Kidney epithelial cell (primary cell): ENCODE results near the gene SCAANT1. TPM values are rescaled to one million over a fixed set of nuclear protein-coding genes. Genes with fewer than 3 reads are reported as not detected.

Experiments used
- DNase-seq: peaks from one replicate; pipeline ENCODE4 v3.0.0-alpha.2; 2010; ENCODE audit warnings: low read depth
- H3K27me3 ChIP-seq: 2 replicates; pipeline ENCODE4 v1.6.0; 2011; ENCODE audit warnings: low read length; ENCODE audit not compliant: control insufficient read depth, insufficient read depth
- H3K36me3 ChIP-seq: 2 replicates; pipeline ENCODE4 v1.5.1; 2011; ENCODE audit warnings: low read length; ENCODE audit not compliant: control insufficient read depth, insufficient read depth
- H3K4me3 ChIP-seq: 2 replicates; pipeline ENCODE4 v1.5.1; 2011; ENCODE audit warnings: low read depth, mild to moderate bottlenecking, control low read depth, low read length
- total RNA-seq: library from RNA; depleted of rRNA; stranded (reverse); fragments of >200 nt; gene quantifications from 2 replicates; pipeline ENCODE4 v1.2.3, GENCODE V29; 2015
- TF ChIP-seq, protein P1 (sequence below): IDR thresholded peaks from 2 replicates; pipeline ENCODE4 v1.5.1; 2011; ENCODE audit warnings: mild to moderate bottlenecking, moderate library complexity, low read length, control low read depth, inconsistent platforms; ENCODE audit not compliant: insufficient read depth, poor library complexity, severe bottlenecking

The SCAANT1 gene
- total RNA-seq, 1 donor from 2014 or later = not detected

DNA sequence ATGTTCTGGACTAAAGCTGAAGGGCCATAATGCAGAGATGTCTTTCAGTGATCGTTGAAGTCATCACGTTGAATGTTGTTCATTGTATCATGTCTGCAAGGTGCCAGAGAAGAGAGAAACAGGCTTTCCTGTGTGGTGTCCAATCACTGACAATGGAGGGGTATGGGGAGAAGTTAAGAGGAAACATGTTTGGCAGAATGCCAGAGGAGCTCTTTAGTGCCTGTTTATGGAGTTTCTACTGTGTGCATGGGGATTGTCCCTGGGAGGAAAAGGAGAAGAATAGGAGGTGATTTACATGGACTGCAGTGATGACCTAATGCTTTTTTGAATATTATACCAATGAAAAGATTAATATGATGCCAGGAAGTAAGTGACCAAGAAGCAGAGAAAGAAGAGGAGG is 11.7 kb downstream of the SCAANT1 start:
- Histone ChIP-seq H3K27me3 (no peaks in the 10 kb centered on the region), H3K4me3 (no peak overlapping the region), H3K36me3 (no peaks in the 10 kb centered on the region)
- DNase-seq = no peak
- TF ChIP-seq, protein P1, sequence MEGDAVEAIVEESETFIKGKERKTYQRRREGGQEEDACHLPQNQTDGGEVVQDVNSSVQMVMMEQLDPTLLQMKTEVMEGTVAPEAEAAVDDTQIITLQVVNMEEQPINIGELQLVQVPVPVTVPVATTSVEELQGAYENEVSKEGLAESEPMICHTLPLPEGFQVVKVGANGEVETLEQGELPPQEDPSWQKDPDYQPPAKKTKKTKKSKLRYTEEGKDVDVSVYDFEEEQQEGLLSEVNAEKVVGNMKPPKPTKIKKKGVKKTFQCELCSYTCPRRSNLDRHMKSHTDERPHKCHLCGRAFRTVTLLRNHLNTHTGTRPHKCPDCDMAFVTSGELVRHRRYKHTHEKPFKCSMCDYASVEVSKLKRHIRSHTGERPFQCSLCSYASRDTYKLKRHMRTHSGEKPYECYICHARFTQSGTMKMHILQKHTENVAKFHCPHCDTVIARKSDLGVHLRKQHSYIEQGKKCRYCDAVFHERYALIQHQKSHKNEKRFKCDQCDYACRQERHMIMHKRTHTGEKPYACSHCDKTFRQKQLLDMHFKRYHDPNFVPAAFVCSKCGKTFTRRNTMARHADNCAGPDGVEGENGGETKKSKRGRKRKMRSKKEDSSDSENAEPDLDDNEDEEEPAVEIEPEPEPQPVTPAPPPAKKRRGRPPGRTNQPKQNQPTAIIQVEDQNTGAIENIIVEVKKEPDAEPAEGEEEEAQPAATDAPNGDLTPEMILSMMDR = no peak

DNA sequence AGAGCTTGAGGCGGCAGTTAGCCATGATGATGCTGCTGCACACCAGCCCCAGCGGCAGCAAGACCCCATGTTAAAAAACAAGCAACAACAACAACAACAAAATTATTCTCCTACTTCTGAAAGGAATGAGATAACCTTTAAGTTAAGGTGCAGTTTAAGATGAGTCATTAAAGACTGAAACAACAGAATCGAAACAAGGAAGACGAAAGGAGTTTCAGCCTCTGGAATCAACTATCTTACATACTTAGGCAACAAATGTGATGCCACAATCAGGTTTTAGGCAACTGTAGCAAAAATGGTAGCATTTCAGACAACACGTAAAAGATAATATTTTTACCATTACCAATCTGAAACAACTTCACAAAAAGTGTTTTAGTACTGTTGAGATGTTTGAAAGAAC is 12.2 kb downstream of the SCAANT1 start:
- no peaks in the 10 kb centered on the region for H3K36me3 ChIP-seq
- TF ChIP-seq, protein P1 = no peak

DNA sequence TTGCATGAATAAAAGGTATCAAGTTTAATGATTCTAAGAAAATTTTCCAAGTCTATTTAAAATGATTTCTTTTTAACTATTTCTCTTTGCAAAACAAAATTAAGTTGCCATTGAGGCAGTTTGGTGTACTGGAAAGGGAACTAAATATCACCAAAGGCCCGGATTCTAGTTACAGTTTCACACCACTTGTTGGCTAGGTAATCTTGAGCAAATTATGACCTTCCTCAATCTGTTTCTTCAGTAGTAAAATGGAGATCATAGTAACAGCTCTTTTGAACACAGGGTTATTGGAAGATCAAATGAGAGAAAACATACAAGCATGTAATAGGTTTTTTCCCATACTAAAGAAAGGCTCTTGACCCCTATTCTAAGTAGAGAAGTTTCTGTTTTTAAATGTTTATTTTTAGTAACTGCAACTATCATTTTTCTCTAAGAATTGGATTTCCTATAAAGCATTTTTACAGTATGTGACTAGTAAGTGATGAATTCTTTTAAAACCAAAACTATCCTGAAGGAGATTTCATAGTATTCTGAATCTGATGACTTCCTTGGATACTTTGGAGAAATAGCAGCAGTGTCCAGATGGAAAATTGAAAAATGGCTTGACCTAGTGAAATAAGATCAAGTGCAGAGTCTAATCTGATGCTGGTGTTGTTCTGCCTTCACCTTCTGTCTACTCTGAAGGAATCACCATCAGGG is 15.7 kb downstream of the SCAANT1 start:
- DNase-seq = no peak
- TF ChIP-seq, protein P1 = no peak
- Histone ChIP-seq H3K4me3 (no peak overlapping the region), H3K36me3 (no peaks in the 10 kb centered on the region), H3K27me3 (no peaks in the 10 kb centered on the region)

More for the DNA sequence above, 12.2 kb downstream of the SCAANT1 start:
- no peak overlapping the region for H3K4me3 ChIP-seq
- DNase-seq = no peak
- no peaks in the 10 kb centered on the region for H3K27me3 ChIP-seq

DNA sequence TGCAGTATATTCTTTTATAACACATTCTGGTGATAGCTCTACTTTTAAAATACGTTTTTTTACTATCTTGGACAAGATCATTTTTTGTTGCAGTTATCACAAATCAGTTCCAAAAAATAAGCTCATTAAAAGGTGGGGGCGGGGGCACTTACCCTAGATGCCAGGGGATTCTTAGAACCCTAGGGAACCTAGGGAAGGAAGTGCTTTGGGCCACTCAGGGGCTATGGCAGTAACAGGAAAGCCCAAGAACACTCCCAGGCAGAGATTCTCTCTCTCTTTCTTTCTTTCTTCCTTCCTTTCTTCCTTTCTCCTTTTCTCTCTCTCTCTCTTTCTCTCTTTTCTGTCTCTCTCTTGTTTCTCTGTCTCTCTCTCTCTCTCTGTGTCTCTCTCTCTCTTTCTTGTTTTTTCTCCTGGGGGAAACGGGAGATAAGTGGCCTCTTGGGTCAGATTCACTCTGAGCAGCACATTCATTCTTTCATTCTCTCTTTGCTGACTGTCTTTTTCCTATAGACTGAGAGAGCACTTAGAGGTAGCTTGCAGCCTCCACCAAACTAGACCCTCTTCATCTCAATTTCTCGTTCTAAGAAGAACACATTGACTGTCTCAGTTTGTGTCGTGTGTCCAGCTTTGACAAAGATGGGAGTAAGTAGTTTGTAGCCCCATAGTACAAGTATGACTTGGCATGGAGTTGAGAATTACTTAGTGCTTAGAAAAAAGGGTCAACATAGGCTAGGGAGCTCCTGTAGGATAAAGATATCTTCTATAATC is 16.6 kb downstream of the SCAANT1 start:
- H3K4me3 ChIP-seq = no peak overlapping the region
- TF ChIP-seq, protein P1 = no peak
- H3K27me3 ChIP-seq = no peaks in the 10 kb centered on the region
- DNase-seq = no peak
- H3K36me3 ChIP-seq = no peaks in the 10 kb centered on the region

DNA sequence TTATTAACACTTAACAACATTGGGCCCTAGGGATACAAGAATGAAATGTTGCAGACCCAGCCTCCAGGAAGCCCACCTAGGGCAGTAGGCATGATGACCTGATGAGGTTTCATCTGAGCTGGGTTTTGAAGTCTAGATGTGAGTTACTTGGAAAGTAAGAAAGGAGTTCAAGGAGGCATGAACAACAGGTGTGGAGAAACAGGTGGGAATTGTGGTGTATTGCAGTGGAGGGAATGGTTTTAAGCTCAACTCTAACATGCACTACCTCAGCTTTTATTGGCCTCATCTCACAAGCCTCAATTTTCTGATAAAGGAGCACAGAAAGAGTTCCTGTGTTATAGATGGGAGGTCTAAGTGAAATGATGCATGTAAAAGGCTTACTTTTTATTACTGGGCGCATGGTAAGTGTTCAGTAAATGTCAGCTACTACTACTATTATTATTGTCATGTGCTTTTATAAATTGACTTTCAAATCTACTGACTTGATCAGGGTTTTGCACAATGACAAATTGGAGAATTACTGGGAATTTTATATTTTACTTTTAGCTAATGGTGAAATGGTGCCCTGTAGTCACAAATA is 19.3 kb downstream of the SCAANT1 start:
- Histone ChIP-seq H3K27me3 (no peaks in the 10 kb centered on the region), H3K36me3 (no peaks in the 10 kb centered on the region), H3K4me3 (no peak overlapping the region)
- no peak for DNase-seq
- TF ChIP-seq, protein P1 = no peak
